Astrocyte (in vitro differentiated cells and primary cell): ENCODE measurements around the gene AKAP13. TPM values are rescaled to one million over a fixed set of nuclear protein-coding genes. Genes with fewer than 3 reads are reported as not detected.

Source experiments
- DNase-seq: peaks from one replicate; pipeline ENCODE4 v3.0.0-alpha.2; 2010; ENCODE audit warnings: low read depth
- FAIRE-seq: peaks from 2 replicates; lab custom pipeline; 2011; peaks lifted over from hg19 to GRCh38; lab: Jason Lieb, UNC
- H2AFZ ChIP-seq: 2 replicates; pipeline ENCODE4 v1.6.0; 2012; ENCODE audit warnings: low read depth, low read length, inconsistent platforms
- H3K27ac ChIP-seq: 2 replicates; pipeline ENCODE4 v1.5.1; 2011; ENCODE audit warnings: low read depth, low read length, inconsistent platforms
- H3K27me3 ChIP-seq: 2 replicates; pipeline ENCODE4 v1.6.0; 2011; ENCODE audit warnings: low read length, inconsistent platforms; ENCODE audit not compliant: insufficient read depth
- H3K36me3 ChIP-seq: 2 replicates; pipeline ENCODE4 v1.5.1; 2011; ENCODE audit warnings: low read length, inconsistent platforms; ENCODE audit not compliant: insufficient read depth
- H3K4me1 ChIP-seq: 2 replicates; pipeline ENCODE4 v1.5.1; 2011; ENCODE audit warnings: low read length, inconsistent platforms; ENCODE audit not compliant: insufficient read depth
- H3K4me2 ChIP-seq: 2 replicates; pipeline ENCODE4 v1.6.0; 2012; ENCODE audit warnings: low read length, inconsistent platforms
- H3K4me3 ChIP-seq: 2 replicates; pipeline ENCODE4 v1.5.1; 2011; ENCODE audit warnings: low read depth, mild to moderate bottlenecking, low read length, inconsistent platforms; ENCODE audit not compliant: insufficient read depth
- H3K79me2 ChIP-seq: 2 replicates; pipeline ENCODE4 v1.6.0; 2012; ENCODE audit warnings: mild to moderate bottlenecking, low read length, inconsistent platforms; ENCODE audit not compliant: insufficient read depth
- H3K9ac ChIP-seq: 2 replicates; pipeline ENCODE4 v1.6.0; 2012; ENCODE audit warnings: mild to moderate bottlenecking, low read length, inconsistent platforms
- H3K9me3 ChIP-seq: 2 replicates; pipeline ENCODE4 v1.5.1; 2012; ENCODE audit warnings: low read depth, mild to moderate bottlenecking, low read length, inconsistent platforms; ENCODE audit not compliant: insufficient read depth
- H4K20me1 ChIP-seq: 2 replicates; pipeline ENCODE4 v1.6.0; 2012; ENCODE audit warnings: low read length, inconsistent platforms; ENCODE audit not compliant: insufficient read depth
- H3K27ac Mint-ChIP-seq: one replicate; pipeline ENCODE4 v1.8.0; 2021; ENCODE audit warnings: mild to moderate bottlenecking, mixed read lengths; ENCODE audit not compliant: unreplicated experiment
- H3K27me3 Mint-ChIP-seq: one replicate; pipeline ENCODE4 v1.8.0; 2021; ENCODE audit warnings: low read depth, mixed read lengths; ENCODE audit not compliant: unreplicated experiment
- H3K36me3 Mint-ChIP-seq: one replicate; pipeline ENCODE4 v1.8.0; 2021; ENCODE audit warnings: low read depth, mixed read lengths; ENCODE audit not compliant: unreplicated experiment
- H3K4me1 Mint-ChIP-seq: one replicate; pipeline ENCODE4 v1.8.0; 2021; ENCODE audit warnings: low read depth, mixed read lengths; ENCODE audit not compliant: unreplicated experiment
- H3K4me3 Mint-ChIP-seq: one replicate; pipeline ENCODE4 v1.8.0; 2021; ENCODE audit warnings: mild to moderate bottlenecking, moderate library complexity, mixed read lengths; ENCODE audit not compliant: unreplicated experiment
- H3K9me3 Mint-ChIP-seq: one replicate; pipeline ENCODE4 v1.8.0; 2021; ENCODE audit warnings: mild to moderate bottlenecking, mixed read lengths; ENCODE audit not compliant: unreplicated experiment
- EZH2 ChIP-seq: IDR thresholded peaks from 2 replicates; pipeline ENCODE4 v1.6.1; 2012; ENCODE audit warnings: mild to moderate bottlenecking, low read length, inconsistent platforms; ENCODE audit not compliant: insufficient read depth
- total RNA-seq: library from RNA; stranded (reverse); gene quantifications from 2 replicates; pipeline ENCODE4 v1.2.1, GENCODE V29; 2021
- TF ChIP-seq, protein P1 (sequence below): IDR thresholded peaks from 2 replicates; pipeline ENCODE4 v1.5.1; 2011; ENCODE audit warnings: low read depth, mild to moderate bottlenecking, inconsistent platforms, low read length, moderate library complexity; ENCODE audit not compliant: insufficient read depth

The AKAP13 gene
- total RNA-seq, 1 donor from 2014 or later = 98.2 TPM

DNA sequence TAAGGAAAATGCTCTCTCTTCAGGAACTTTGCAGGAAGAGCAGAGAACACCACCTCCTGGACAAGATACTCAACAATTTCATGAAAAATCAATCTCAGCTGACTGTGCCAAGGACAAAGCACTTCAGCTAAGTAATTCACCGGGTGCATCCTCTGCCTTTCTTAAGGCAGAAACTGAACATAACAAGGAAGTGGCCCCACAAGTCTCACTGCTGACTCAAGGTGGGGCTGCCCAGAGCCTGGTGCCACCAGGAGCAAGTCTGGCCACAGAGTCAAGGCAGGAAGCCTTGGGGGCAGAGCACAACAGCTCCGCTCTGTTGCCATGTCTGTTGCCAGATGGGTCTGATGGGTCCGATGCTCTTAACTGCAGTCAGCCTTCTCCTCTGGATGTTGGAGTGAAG lies 200.5 kb downstream of the AKAP13 start:
- Histone ChIP-seq H3K4me1 (peaks cover 9% of the 10 kb centered on the region), H3K36me3 (peaks cover 17% of the 10 kb centered on the region), H3K79me2 (peaks cover 33% of the 10 kb centered on the region), H3K27me3 (no peaks in the 10 kb centered on the region), H3K4me2 (no peak overlapping the region), H2AFZ (no peak overlapping the region), H3K4me3 (no peak overlapping the region), H3K9ac (no peak overlapping the region), H3K9me3 (no peaks in the 10 kb centered on the region), H4K20me1 (peaks cover 45% of the 10 kb centered on the region), H3K27ac (no peak overlapping the region)
- FAIRE-seq (no peak), DNase-seq (no peak)
- Mint-ChIP-seq H3K36me3 (peaks cover 34% of the 10 kb centered on the region), H3K4me1 (peaks cover 25% of the 10 kb centered on the region), H3K4me3 (no peak overlapping the region), H3K27ac (no peak overlapping the region), H3K9me3 (no peaks in the 10 kb centered on the region), H3K27me3 (no peaks in the 10 kb centered on the region)
- TF ChIP-seq, protein P1, sequence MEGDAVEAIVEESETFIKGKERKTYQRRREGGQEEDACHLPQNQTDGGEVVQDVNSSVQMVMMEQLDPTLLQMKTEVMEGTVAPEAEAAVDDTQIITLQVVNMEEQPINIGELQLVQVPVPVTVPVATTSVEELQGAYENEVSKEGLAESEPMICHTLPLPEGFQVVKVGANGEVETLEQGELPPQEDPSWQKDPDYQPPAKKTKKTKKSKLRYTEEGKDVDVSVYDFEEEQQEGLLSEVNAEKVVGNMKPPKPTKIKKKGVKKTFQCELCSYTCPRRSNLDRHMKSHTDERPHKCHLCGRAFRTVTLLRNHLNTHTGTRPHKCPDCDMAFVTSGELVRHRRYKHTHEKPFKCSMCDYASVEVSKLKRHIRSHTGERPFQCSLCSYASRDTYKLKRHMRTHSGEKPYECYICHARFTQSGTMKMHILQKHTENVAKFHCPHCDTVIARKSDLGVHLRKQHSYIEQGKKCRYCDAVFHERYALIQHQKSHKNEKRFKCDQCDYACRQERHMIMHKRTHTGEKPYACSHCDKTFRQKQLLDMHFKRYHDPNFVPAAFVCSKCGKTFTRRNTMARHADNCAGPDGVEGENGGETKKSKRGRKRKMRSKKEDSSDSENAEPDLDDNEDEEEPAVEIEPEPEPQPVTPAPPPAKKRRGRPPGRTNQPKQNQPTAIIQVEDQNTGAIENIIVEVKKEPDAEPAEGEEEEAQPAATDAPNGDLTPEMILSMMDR = no peak
- TF ChIP-seq EZH2 = no peak

- TF ChIP-seq, protein P1 = no peak
- TF ChIP-seq EZH2 = no peak
- no peak overlapping the region for H3K4me2 ChIP-seq
- Mint-ChIP-seq H3K4me1 (peaks cover 25% of the 10 kb centered on the region), H3K27ac (no peak overlapping the region), H3K9me3 (no peaks in the 10 kb centered on the region), H3K27me3 (no peaks in the 10 kb centered on the region), H3K4me3 (no peak overlapping the region), H3K36me3 (peaks cover 34% of the 10 kb centered on the region)
- peaks cover 17% of the 10 kb centered on the region for H3K36me3 ChIP-seq
- H2AFZ ChIP-seq = no peak overlapping the region
- H3K4me3 ChIP-seq = no peak overlapping the region
- peaks cover 9% of the 10 kb centered on the region for H3K4me1 ChIP-seq
- no peak overlapping the region for H3K27ac ChIP-seq
- FAIRE-seq (no peak), DNase-seq (no peak)
- H3K27me3 ChIP-seq = no peaks in the 10 kb centered on the region
- H4K20me1 ChIP-seq = peaks cover 46% of the 10 kb centered on the region
- H3K79me2 ChIP-seq = peaks cover 33% of the 10 kb centered on the region
- H3K9ac ChIP-seq = no peak overlapping the region
- no peaks in the 10 kb centered on the region for H3K9me3 ChIP-seq
Measured at GRCh38 chr15:85581495-85581894, 201.1 kb downstream of the AKAP13 start.
